Measurements from ENCODE around the gene IFRD2. TPM values are rescaled to one million over a fixed set of nuclear protein-coding genes. Genes with fewer than 3 reads are reported as not detected.
"Not testable (repeated sequence)": the region's sequence is repeated elsewhere in the genome, so short reads cannot be mapped to it uniquely, and the experiment has no call there.

Gene IFRD2
- total RNA-seq, 1 experiment from 2014 or later: 98.8 TPM

- H3K4me1 ChIP-seq: peaks cover 21% of the 10 kb centered on the region
- no peaks in the 10 kb centered on the region for H3K36me3 ChIP-seq
- peak; percentile 71 to 83 for DNase-seq
- H3K9me3 ChIP-seq (replicated peaks): no peaks in the 10 kb centered on the region
- H3K4me3 ChIP-seq: no peak overlapping the region
- no peak overlapping the region for H3K27ac ChIP-seq
- H3K27me3 ChIP-seq: no peaks in the 10 kb centered on the region
Measured at GRCh38 chr3:50272911-50273688, 19.1 kb downstream of the IFRD2 start.

GRCh38 chr3:50272538-50272910, 19.7 kb downstream of the IFRD2 start:
- not testable (repeated sequence) for H3K9me3 ChIP-seq (replicated peaks); H3K27me3 ChIP-seq; H3K4me3 ChIP-seq; DNase-seq; H3K27ac ChIP-seq; H3K36me3 ChIP-seq
- peaks cover 26% of the 10 kb centered on the region for H3K4me1 ChIP-seq

- no peaks in the 10 kb centered on the region for H3K9me3 ChIP-seq (replicated peaks)
- H3K27me3 ChIP-seq: no peaks in the 10 kb centered on the region
- H3K27ac ChIP-seq: no peak overlapping the region
- no peak overlapping the region for H3K4me3 ChIP-seq
- DNase-seq: no peak
- peaks cover 29% of the 10 kb centered on the region for H3K4me1 ChIP-seq
- no peaks in the 10 kb centered on the region for H3K36me3 ChIP-seq
Measured at GRCh38 chr3:50271314-50271936, 20.8 kb downstream of the IFRD2 start.

- H3K9me3 ChIP-seq (replicated peaks): no peaks in the 10 kb centered on the region
- no peak overlapping the region for H3K27ac ChIP-seq
- peaks cover 33% of the 10 kb centered on the region for H3K4me1 ChIP-seq
- H3K4me3 ChIP-seq: no peak overlapping the region
- no peaks in the 10 kb centered on the region for H3K36me3 ChIP-seq
- DNase-seq: no peak
- H3K27me3 ChIP-seq: no peaks in the 10 kb centered on the region
Measured at GRCh38 chr3:50270422-50271224, 21.6 kb downstream of the IFRD2 start.

GRCh38 chr3:50269977-50270413, 22.2 kb downstream of the IFRD2 start:
- Histone ChIP-seq H3K27me3 (no peaks in the 10 kb centered on the region), H3K36me3 (no peaks in the 10 kb centered on the region), H3K27ac (no peak overlapping the region), H3K9me3 (replicated peaks) (no peaks in the 10 kb centered on the region), H3K4me1 (peaks cover 39% of the 10 kb centered on the region), H3K4me3 (no peak overlapping the region)
- no peak for DNase-seq

GRCh38 chr3:50269460-50269859, 22.8 kb downstream of the IFRD2 start:
- H3K27ac ChIP-seq: no peak overlapping the region

GRCh38 chr3:50268703-50269451, 23.4 kb downstream of the IFRD2 start, which contains the start of gene SEMA3B:
TSS of gene SEMA3B (plus strand) at chr3:50269147. CDS start at chr3:50269241, 94 bp downstream.
- no peaks in the 10 kb centered on the region for H3K36me3 ChIP-seq
- peak within 1 kb of the TSS; percentile 35; the same call in 1 of the 2 replicates for H3K4me3 ChIP-seq
- peak; percentile 58 to 64 for DNase-seq
- H3K4me1 ChIP-seq: peaks cover 48% of the 10 kb centered on the region
- no peaks in the 10 kb centered on the region for H3K27me3 ChIP-seq
- no peak within 1 kb of the TSS for H3K27ac ChIP-seq
- H3K9me3 ChIP-seq (replicated peaks): no peaks in the 10 kb centered on the region

More at GRCh38 chr3:50269460-50269859, 22.8 kb downstream of the IFRD2 start:
- H3K4me1 ChIP-seq: peaks cover 42% of the 10 kb centered on the region
- H3K27me3 ChIP-seq: no peaks in the 10 kb centered on the region
- peak overlapping the region; percentile 35; the same call in 1 of the 2 replicates for H3K4me3 ChIP-seq
- DNase-seq: no peak
- no peaks in the 10 kb centered on the region for H3K9me3 ChIP-seq (replicated peaks)
- no peaks in the 10 kb centered on the region for H3K36me3 ChIP-seq

GRCh38 chr3:50268276-50268675, 24.0 kb downstream of the IFRD2 start:
- Histone ChIP-seq H3K9me3 (replicated peaks) (no peaks in the 10 kb centered on the region), H3K36me3 (no peaks in the 10 kb centered on the region), H3K27ac (no peak overlapping the region), H3K4me3 (no peak overlapping the region), H3K27me3 (no peaks in the 10 kb centered on the region), H3K4me1 (peaks cover 48% of the 10 kb centered on the region)
- no peak for DNase-seq

- Histone ChIP-seq H3K9me3 (replicated peaks) (no peaks in the 10 kb centered on the region), H3K27me3 (no peaks in the 10 kb centered on the region), H3K4me3 (peak overlapping the region; percentile 30), H3K4me1 (peaks cover 48% of the 10 kb centered on the region), H3K27ac (no peak overlapping the region), H3K36me3 (no peaks in the 10 kb centered on the region)
- peak; percentile 53 to 55 for DNase-seq
Measured at GRCh38 chr3:50267280-50267913, 24.8 kb downstream of the IFRD2 start.

- peaks cover 50% of the 10 kb centered on the region for H3K4me1 ChIP-seq
- DNase-seq: no peak
- no peaks in the 10 kb centered on the region for H3K36me3 ChIP-seq
- H3K4me3 ChIP-seq: no peak overlapping the region; the same call in 1 of the 2 replicates
- no peak overlapping the region for H3K27ac ChIP-seq
- no peaks in the 10 kb centered on the region for H3K27me3 ChIP-seq
- H3K9me3 ChIP-seq (replicated peaks): no peaks in the 10 kb centered on the region
Measured at GRCh38 chr3:50266836-50267235, 25.4 kb downstream of the IFRD2 start.

GRCh38 chr3:50266017-50266416, 26.2 kb downstream of the IFRD2 start:
- Histone ChIP-seq H3K27ac (no peak overlapping the region), H3K4me3 (no peak overlapping the region), H3K9me3 (replicated peaks) (no peaks in the 10 kb centered on the region), H3K27me3 (no peaks in the 10 kb centered on the region), H3K4me1 (peaks cover 58% of the 10 kb centered on the region), H3K36me3 (no peaks in the 10 kb centered on the region)
- no peak for DNase-seq

- H3K4me1 ChIP-seq: peaks cover 61% of the 10 kb centered on the region
- H3K27ac ChIP-seq: no peak overlapping the region
- H3K36me3 ChIP-seq: no peaks in the 10 kb centered on the region
- DNase-seq: no peak
- H3K27me3 ChIP-seq: no peaks in the 10 kb centered on the region
- no peak overlapping the region for H3K4me3 ChIP-seq
- no peaks in the 10 kb centered on the region for H3K9me3 ChIP-seq (replicated peaks)
Measured at GRCh38 chr3:50265571-50265970, 26.7 kb downstream of the IFRD2 start.

- Histone ChIP-seq H3K36me3 (no peaks in the 10 kb centered on the region), H3K9me3 (replicated peaks) (no peaks in the 10 kb centered on the region), H3K4me1 (peaks cover 58% of the 10 kb centered on the region), H3K27me3 (no peaks in the 10 kb centered on the region), H3K27ac (peak overlapping the region; percentile 47; the same call in 1 of the 2 replicates), H3K4me3 (no peak overlapping the region)
- DNase-seq: peak in 1 of 2 experiments; percentile 25
Measured at GRCh38 chr3:50264964-50265485, 27.2 kb downstream of the IFRD2 start.
